Measurements from ENCODE around the gene DHDH. TPM values are rescaled to one million over a fixed set of nuclear protein-coding genes. Genes with fewer than 3 reads are reported as not detected.

The DHDH gene
- polyA plus RNA-seq, 1 experiment, result not detected

DNA sequence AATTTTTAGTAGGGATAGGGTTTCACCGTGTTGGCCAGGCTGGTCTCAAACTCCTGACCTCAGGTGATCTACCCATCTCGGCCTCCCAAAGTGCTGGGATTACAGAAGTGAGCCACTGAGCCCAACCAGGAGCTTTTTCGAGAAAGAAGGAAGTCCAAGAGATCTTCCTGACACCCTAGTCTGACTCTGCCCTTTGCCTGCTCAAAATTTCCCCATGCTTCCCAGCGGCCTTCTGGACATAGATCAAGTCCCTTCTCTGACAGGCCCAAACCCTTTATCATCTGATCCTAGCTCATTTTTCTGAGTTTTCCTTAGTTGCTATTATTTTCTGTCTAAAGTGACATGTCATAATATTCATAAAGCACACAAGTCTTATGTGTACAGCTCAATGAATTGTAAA is 19.6 kb downstream of the DHDH start:
- H3K27me3 ChIP-seq (ENCODE audit: control insufficient read depth, insufficient read depth, low read length), result no peaks in the 10 kb centered on the region
- POLR2A ChIA-PET, result no interaction called here
- CTCF ChIA-PET, result no interaction called here

DNA sequence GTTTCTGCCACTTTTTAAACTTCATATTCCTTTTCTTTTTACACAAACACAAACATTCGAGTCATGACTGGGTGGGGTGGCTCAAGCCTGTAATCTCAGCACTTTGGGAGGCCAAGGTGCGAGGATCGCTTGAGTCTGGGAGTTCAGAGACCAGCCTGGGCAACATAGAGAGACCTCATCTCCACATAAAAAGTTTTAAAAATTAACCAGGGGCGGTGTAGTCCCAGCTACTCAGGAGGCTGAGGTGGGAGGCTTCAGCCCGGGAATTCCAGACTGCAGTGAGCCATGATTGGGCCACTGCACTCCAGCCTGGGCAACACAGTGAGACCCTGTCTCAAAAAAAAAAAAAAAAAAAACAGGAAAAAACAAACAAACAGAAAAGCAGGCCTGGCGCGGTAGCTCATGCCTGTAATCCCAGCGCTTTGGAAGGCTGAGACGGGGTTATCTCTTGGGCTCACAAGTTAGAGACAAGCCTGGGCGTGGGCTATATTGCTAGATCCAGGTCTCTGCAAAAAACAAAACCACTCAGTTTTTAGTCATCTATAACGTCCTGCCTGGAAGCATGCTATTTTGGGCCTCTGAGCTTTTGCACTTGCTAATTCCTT is 20.6 kb downstream of the DHDH start:
- DNase-seq (ENCODE audit: low read depth), result no peak
- no peaks in the 10 kb centered on the region for H3K27me3 ChIP-seq (ENCODE audit: control insufficient read depth, insufficient read depth, low read length)
- ChIA-PET POLR2A (interaction anchor here (0.6 kb wide), 2 partner anchors 73 to 82 kb away, joined by 3 to 13 read pairs; no protein-coding TSS in a partner anchor), CTCF (interaction anchor here (0.6 to 1.6 kb wide), 3 partner anchors 17 to 122 kb away, joined by 3 to 5 read pairs (median 3); no protein-coding TSS in a partner anchor)
- H3K4me3 ChIP-seq (ENCODE audit: low read depth, low read length), result peak overlapping the region; percentile 95
- peaks cover 6% of the 10 kb centered on the region; the same call in 1 of the 2 replicates for H3K36me3 ChIP-seq (ENCODE audit: control insufficient read depth, insufficient read depth, low read length)
- TF ChIP-seq, protein P1, sequence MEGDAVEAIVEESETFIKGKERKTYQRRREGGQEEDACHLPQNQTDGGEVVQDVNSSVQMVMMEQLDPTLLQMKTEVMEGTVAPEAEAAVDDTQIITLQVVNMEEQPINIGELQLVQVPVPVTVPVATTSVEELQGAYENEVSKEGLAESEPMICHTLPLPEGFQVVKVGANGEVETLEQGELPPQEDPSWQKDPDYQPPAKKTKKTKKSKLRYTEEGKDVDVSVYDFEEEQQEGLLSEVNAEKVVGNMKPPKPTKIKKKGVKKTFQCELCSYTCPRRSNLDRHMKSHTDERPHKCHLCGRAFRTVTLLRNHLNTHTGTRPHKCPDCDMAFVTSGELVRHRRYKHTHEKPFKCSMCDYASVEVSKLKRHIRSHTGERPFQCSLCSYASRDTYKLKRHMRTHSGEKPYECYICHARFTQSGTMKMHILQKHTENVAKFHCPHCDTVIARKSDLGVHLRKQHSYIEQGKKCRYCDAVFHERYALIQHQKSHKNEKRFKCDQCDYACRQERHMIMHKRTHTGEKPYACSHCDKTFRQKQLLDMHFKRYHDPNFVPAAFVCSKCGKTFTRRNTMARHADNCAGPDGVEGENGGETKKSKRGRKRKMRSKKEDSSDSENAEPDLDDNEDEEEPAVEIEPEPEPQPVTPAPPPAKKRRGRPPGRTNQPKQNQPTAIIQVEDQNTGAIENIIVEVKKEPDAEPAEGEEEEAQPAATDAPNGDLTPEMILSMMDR (IDR thresholded peaks at IDR 0.05; ENCODE audit: insufficient read depth, low read depth, low read length), result no peak

More for the DNA sequence above, 19.6 kb downstream of the DHDH start:
- no peak for DNase-seq (ENCODE audit: low read depth)
- peaks cover 6% of the 10 kb centered on the region; the same call in 1 of the 2 replicates for H3K36me3 ChIP-seq (ENCODE audit: control insufficient read depth, insufficient read depth, low read length)
- TF ChIP-seq, protein P1 (IDR thresholded peaks at IDR 0.05; ENCODE audit: insufficient read depth, low read depth, low read length), result no peak
- no peak overlapping the region for H3K4me3 ChIP-seq (ENCODE audit: low read depth, low read length)

DNA sequence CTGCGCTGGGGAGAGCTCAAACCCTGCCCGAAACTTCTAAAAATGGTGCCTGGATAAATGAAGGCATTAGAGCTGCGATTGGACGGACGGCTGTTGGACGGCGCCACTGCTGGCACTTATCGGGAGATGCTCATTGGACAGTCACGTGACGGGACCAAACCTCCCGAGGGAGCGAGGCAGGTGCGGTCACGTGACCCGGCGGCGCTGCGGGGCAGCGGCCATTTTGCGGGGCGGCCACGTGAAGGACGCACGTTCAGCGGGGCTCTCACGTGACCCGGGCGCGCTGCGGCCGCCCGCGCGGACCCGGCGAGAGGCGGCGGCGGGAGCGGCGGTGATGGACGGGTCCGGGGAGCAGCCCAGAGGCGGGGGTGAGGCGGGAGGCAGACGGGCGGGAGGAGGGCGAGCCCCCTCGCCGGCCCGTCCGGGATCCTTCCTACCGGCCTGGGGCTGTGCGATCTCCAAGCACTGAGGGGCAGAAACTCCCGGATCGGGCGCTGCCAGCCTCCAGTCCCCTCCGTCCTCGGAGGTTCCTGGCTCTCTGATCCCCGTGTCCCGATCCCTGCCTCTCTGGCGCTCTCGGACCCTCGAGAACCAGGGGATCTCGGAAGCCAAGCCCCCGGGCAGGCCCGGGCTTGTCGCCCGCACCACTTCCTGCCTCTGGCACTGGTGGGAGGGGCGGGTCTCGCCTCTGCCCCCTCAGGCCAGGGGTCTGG is 21.3 kb downstream of the DHDH start, which contains the start of gene BAX:
TSS of gene BAX (plus strand) at position 281 of the 713 bp plus-strand sequence. CDS start at position 335, 54 bp downstream.
- DNase-seq (ENCODE audit: low read depth), result peak; percentile 68
- H3K36me3 ChIP-seq (ENCODE audit: control insufficient read depth, insufficient read depth, low read length), result peaks cover 6% of the 10 kb centered on the region; the same call in 1 of the 2 replicates
- CTCF ChIA-PET, result interaction anchor here (0.9 to 1.6 kb wide), 2 partner anchors 16 to 112 kb away, joined by 3 to 5 read pairs; no protein-coding TSS in a partner anchor
- POLR2A ChIA-PET, result interaction anchor here (0.6 to 1.2 kb wide), 2 partner anchors 9 to 74 kb away, joined by 4 to 13 read pairs; no protein-coding TSS in a partner anchor
- H3K27me3 ChIP-seq (ENCODE audit: control insufficient read depth, insufficient read depth, low read length), result no peaks in the 10 kb centered on the region
- TF ChIP-seq, protein P1 (IDR thresholded peaks at IDR 0.05; ENCODE audit: insufficient read depth, low read depth, low read length), result no peak
- H3K4me3 ChIP-seq (ENCODE audit: low read depth, low read length), result peak within 1 kb of the TSS; percentile 95

DNA sequence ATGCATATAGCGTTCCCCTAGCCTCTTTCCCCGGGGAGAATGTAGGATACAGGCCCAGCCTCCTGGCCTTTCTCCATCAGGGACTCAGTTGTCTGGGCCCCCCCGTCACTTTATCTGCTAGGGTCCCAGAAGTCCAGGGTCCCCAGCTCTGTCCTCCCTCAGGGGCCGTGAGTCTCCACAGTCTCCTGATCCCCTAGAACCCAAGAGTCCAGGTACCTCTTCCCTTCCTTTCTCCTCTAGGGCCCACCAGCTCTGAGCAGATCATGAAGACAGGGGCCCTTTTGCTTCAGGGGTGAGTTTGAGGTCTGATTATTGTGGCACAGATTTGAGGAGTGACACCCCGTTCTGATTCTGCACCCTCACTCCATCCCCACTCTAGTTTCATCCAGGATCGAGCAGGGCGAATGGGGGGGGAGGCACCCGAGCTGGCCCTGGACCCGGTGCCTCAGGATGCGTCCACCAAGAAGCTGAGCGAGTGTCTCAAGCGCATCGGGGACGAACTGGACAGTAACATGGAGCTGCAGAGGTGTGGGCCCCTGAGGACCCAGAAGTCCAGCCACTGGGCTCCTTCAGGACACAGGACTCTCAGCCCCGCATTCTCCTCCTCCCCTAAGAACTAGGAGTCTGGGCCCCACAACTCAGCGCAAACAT is 21.9 kb downstream of the DHDH start:
- ChIA-PET CTCF (interaction anchor here (1.6 kb wide), 1 partner anchor 113 kb away, joined by 3 read pairs; no protein-coding TSS in a partner anchor), POLR2A (interaction anchor here (1.2 kb wide), 1 partner anchor 8 kb away, joined by 4 read pairs; no protein-coding TSS in a partner anchor)
- Histone ChIP-seq H3K36me3 (ENCODE audit: control insufficient read depth, insufficient read depth, low read length) (peaks cover 7% of the 10 kb centered on the region; the same call in 1 of the 2 replicates), H3K4me3 (ENCODE audit: low read depth, low read length) (peak overlapping the region; percentile 95), H3K27me3 (ENCODE audit: control insufficient read depth, insufficient read depth, low read length) (no peaks in the 10 kb centered on the region)
- TF ChIP-seq, protein P1 (IDR thresholded peaks at IDR 0.05; ENCODE audit: insufficient read depth, low read depth, low read length), result no peak
- DNase-seq (ENCODE audit: low read depth), result no peak

All from BJ (cell line).